GM12873 (cell line): ENCODE data around the gene SBF2.

Source experiments
- CTCF ChIP-seq: IDR thresholded peaks from 2 replicates; pipeline ENCODE4 v1.5.1; 2012; ENCODE audit warnings: low read depth, mild to moderate bottlenecking, moderate library complexity, low read length, control low read depth; ENCODE audit not compliant: insufficient read depth; ENCODE audit errors: missing control alignments

The SBF2 gene

GRCh38 chr11:10075141-10075540 lies 218.9 kb downstream of the SBF2 start:
- no peak for TF ChIP-seq CTCF

GRCh38 chr11:10072841-10073240 lies 221.2 kb downstream of the SBF2 start:
- no peak for TF ChIP-seq CTCF

- no peak for TF ChIP-seq CTCF
Measured at GRCh38 chr11:10072142-10072541, 221.9 kb downstream of the SBF2 start.

- no peak for TF ChIP-seq CTCF
Measured at GRCh38 chr11:10067629-10068300, 226.3 kb downstream of the SBF2 start.

- no peak for TF ChIP-seq CTCF
Measured at GRCh38 chr11:10066441-10066840, 227.6 kb downstream of the SBF2 start.

GRCh38 chr11:10064828-10065227 lies 229.2 kb downstream of the SBF2 start:
- TF ChIP-seq CTCF, result no peak

GRCh38 chr11:10058356-10058755 lies 235.7 kb downstream of the SBF2 start:
- no peak for TF ChIP-seq CTCF
